ENCODE results near the gene MFSD6.

The MFSD6 gene

DNA sequence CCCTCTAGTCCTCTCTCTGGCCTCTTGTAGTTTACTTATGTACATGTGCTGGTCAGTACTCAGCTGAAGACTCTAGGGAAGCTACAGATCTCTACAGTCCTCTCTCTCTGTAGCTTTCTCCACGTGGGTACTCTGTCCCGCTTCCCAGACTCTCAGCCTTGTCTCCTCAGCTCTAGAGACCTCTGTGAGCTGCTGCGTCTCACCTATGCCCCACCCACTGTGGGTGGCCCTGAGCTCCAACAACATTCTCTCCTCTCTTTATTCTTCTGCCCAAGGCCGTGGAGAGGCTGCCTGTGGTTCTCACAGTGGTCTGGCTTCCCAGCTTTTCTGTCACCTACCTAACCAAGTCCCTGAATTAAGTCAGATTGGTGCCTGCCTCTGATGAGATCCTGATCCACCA lies 33.4 kb downstream of the MFSD6 start:
- no peak for DNase-seq (ENCODE audit: low read depth, low spot score)
- TF ChIP-seq, protein P1, sequence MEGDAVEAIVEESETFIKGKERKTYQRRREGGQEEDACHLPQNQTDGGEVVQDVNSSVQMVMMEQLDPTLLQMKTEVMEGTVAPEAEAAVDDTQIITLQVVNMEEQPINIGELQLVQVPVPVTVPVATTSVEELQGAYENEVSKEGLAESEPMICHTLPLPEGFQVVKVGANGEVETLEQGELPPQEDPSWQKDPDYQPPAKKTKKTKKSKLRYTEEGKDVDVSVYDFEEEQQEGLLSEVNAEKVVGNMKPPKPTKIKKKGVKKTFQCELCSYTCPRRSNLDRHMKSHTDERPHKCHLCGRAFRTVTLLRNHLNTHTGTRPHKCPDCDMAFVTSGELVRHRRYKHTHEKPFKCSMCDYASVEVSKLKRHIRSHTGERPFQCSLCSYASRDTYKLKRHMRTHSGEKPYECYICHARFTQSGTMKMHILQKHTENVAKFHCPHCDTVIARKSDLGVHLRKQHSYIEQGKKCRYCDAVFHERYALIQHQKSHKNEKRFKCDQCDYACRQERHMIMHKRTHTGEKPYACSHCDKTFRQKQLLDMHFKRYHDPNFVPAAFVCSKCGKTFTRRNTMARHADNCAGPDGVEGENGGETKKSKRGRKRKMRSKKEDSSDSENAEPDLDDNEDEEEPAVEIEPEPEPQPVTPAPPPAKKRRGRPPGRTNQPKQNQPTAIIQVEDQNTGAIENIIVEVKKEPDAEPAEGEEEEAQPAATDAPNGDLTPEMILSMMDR (IDR thresholded peaks at IDR 0.05; ENCODE audit: low read depth, low read length) = no peak
- in situ Hi-C loops (cut with HindIII; ENCODE audit: low sequenced_read_pairs) = no loop called here
- H3K4me3 ChIP-seq (ENCODE audit: low read depth, low read length) = no peak overlapping the region

DNA sequence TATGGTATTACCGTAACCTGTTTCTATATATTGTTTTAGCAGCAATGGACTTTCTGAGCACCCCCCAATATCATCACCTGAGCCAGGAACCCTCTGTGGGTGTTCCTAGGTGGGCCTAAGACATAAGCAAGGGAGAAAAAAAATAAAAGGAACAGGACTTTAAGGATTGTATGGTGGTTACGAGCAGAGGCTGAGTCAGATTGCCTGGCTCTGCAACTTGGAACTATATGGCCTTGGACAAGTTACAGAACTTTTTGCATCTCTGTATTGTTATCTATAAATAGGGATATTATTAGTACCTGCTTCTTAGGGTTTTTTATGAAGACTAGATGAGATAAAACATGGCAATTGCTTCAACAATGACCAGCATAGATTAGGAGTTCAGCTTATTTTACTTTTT lies 34.9 kb downstream of the MFSD6 start:
- in situ Hi-C loops (cut with HindIII; ENCODE audit: low sequenced_read_pairs) = no loop called here
- no peak overlapping the region for H3K4me3 ChIP-seq (ENCODE audit: low read depth, low read length)
- TF ChIP-seq, protein P1 (IDR thresholded peaks at IDR 0.05; ENCODE audit: low read depth, low read length) = no peak
- DNase-seq (ENCODE audit: low read depth, low spot score) = no peak

DNA sequence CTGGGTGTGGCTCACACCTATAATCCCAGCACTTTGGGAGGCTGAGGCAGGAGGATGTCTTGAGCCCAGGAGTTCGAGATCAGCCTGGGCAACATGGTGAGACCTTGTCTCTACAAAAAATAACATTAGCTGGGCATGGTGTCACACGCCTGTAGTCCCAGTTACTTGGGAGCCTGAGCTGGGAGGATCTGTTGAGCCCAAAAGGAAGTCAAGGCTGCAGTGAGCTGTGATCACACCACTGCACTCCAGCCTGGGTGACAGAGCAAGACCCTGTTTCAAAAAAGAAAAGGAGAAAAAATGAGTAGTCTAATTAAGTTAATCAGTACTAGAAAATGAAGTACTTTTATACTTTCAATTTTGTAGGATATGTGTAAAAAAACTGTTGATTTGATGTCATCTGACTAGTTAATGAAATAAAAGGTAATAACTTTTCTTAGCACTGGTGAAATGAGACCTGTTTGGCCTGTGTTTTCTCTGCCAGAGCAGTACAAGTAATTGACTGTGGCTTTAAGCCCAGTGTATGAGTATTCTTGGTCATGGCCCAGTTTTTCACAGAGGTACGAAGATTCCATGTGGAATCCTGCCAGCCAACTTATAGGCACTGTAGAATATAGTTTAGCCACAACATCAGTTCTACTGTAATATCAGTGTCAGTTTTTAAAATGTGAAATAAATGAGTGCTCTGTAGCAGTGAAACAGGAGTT lies 35.8 kb downstream of the MFSD6 start:
- H3K4me3 ChIP-seq (ENCODE audit: low read depth, low read length) = no peak overlapping the region
- TF ChIP-seq, protein P1 (IDR thresholded peaks at IDR 0.05; ENCODE audit: low read depth, low read length) = no peak
- in situ Hi-C loops (cut with HindIII; ENCODE audit: low sequenced_read_pairs) = no loop called here
- DNase-seq (ENCODE audit: low read depth, low spot score) = peak; percentile 61

DNA sequence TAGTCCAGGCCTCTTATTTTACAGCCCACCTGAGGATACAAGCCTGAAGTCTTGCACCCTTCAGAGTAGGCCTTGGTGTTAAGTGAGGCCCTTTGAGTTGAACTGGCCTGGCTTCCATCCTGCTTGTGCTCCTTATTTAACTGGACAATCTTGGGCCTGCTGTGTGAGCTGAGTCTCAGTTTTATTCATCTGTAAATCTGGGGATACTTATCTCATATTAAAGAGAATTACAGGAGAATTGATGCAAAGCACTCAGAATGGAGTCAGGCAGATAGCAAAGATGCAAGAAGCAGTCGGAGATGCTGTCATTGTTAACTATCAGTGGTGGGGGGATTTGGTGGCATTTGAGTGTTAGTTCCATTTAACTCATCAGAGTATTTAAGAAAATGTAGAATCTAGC lies 36.8 kb downstream of the MFSD6 start:
- TF ChIP-seq, protein P1 (IDR thresholded peaks at IDR 0.05; ENCODE audit: low read depth, low read length) = no peak
- no peak for DNase-seq (ENCODE audit: low read depth, low spot score)
- in situ Hi-C loops (cut with HindIII; ENCODE audit: low sequenced_read_pairs) = no loop called here
- no peak overlapping the region for H3K4me3 ChIP-seq (ENCODE audit: low read depth, low read length)

DNA sequence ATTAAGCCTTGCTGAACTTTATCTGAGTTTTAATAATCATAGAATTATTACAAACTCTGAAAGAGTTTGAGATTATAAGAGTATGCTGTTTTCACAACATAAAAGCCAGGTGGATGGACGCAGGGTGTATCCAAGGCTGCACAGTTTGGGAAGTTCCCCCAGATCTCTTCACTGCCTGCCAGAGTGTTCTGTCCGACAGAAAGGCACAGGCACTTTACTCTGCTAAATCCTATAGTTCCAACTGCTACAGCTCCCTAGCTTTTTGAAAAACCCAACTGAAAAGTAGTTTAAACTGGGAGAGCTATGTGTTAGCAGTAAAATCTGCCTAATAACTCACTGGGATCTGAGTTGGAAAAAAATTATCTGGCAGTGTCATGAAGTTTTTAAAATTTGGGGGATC lies 38.0 kb downstream of the MFSD6 start:
- in situ Hi-C loops (cut with HindIII; ENCODE audit: low sequenced_read_pairs) = no loop called here
- no peak for DNase-seq (ENCODE audit: low read depth, low spot score)
- TF ChIP-seq, protein P1 (IDR thresholded peaks at IDR 0.05; ENCODE audit: low read depth, low read length) = no peak
- no peak overlapping the region for H3K4me3 ChIP-seq (ENCODE audit: low read depth, low read length)

DNA sequence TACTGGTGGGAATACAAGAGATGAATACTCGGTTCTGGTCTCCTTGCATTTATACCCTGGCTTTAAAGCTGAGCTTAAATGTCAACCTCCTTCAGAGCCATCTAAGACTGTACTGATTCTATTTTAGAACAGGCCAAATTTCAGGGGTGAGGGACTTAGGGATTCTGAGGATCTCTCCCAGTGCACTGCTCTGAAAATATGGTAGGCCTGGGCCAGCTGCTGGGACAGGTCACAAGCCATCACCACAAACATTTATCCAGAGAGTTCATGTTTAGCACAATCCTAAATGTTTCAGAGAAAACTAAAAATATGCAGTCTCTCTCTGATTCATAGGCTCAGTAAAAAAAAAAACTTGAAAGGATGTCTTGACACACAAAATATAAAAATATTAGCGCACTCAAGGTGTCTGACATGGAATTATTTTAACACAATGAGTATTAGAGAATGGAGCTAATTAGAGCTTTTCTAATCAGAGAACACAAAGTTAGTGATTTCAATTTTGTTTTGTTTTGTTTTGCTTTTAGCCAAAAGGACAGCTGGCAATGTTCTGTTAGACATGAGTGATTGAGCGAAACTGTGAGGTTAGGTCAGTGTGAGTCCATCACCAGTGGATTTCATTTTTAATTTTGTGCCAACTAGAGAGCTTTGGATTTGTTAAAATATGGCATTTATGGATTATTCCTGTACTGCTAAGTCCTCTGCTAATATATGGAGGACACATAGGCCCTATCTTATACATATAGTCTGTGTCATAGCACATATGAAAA lies 38.8 kb downstream of the MFSD6 start:
- TF ChIP-seq, protein P1 (IDR thresholded peaks at IDR 0.05; ENCODE audit: low read depth, low read length) = no peak

More for the DNA sequence above, 38.8 kb downstream of the MFSD6 start:
- in situ Hi-C loops (cut with HindIII; ENCODE audit: low sequenced_read_pairs) = no loop called here
- no peak for DNase-seq (ENCODE audit: low read depth, low spot score)
- H3K4me3 ChIP-seq (ENCODE audit: low read depth, low read length) = no peak overlapping the region
